CD4-positive, alpha-beta memory T cell (primary cell): Measurements from ENCODE around the gene SGCA. TPM values are rescaled to one million over a fixed set of nuclear protein-coding genes. Genes with fewer than 3 reads are reported as not detected.

Experiments used
- CTCF ChIA-PET: fragments of 350-600 bp; sonication (Branson Sonifier 250); formaldehyde crosslinking; loops from one replicate; lab custom pipeline; 2021; ENCODE audit warnings: inconsistent platforms; ENCODE audit not compliant: partially characterized antibody; lab: Charles Lee
- POLR2A ChIA-PET: fragments of 350-600 bp; sonication (Branson Sonifier 250); formaldehyde crosslinking; loops from one replicate; lab custom pipeline; 2021; ENCODE audit not compliant: partially characterized antibody; lab: Charles Lee
- DNase-seq, 5 donors: peaks; one replicate each; pipeline versions ENCODE4 v3.0.0 to v3.0.0-alpha.2; 2020 to 2022; ENCODE audit warnings: mixed read lengths in 1 of 5
- H3K27ac ChIP-seq: one replicate; pipeline ENCODE4 v1.7.0; 2013; ENCODE audit warnings: low read depth, low read length
- H3K27me3 ChIP-seq: 2 replicates; pipeline ENCODE4 v1.7.0; 2013; ENCODE audit warnings: mild to moderate bottlenecking, low read length, moderate library complexity; ENCODE audit not compliant: insufficient read depth
- H3K36me3 ChIP-seq: 2 replicates; pipeline ENCODE4 v1.7.0; 2013; ENCODE audit warnings: mild to moderate bottlenecking, low read length, moderate library complexity; ENCODE audit not compliant: insufficient read depth
- H3K4me1 ChIP-seq: 2 replicates; pipeline ENCODE4 v1.7.0; 2013; ENCODE audit warnings: mild to moderate bottlenecking, low read length, moderate library complexity; ENCODE audit not compliant: insufficient read depth
- H3K4me3 ChIP-seq, 2 donors: one replicate each; pipeline ENCODE4 v1.7.0; 2013; ENCODE audit warnings: low read length in 2 of 2, mild to moderate bottlenecking in 1 of 2
- H3K9me3 ChIP-seq, 2 donors: one replicate each; pipeline ENCODE4 v1.7.0; 2013; ENCODE audit warnings: low read length in 2 of 2, control low read depth in 1 of 2; ENCODE audit not compliant: control insufficient read depth in 1 of 2
- H3K27ac Mint-ChIP-seq, 7 donors: one replicate each; pipeline ENCODE4 v1.8.0; 2020 to 2021; ENCODE audit warnings: mixed read lengths in 7 of 7, mild to moderate bottlenecking in 6 of 7, inconsistent platforms in 3 of 7, moderate library complexity in 3 of 7
- H3K27me3 Mint-ChIP-seq, 2 donors: one replicate each; pipeline ENCODE4 v1.8.0; 2020 to 2021; ENCODE audit warnings: mixed read lengths in 2 of 2
- H3K36me3 Mint-ChIP-seq, 2 donors: one replicate each; pipeline ENCODE4 v1.8.0; 2020 to 2021; ENCODE audit warnings: mixed read lengths in 2 of 2, inconsistent platforms in 1 of 2, mild to moderate bottlenecking in 1 of 2
- H3K4me1 Mint-ChIP-seq, 4 donors: one replicate each; pipeline ENCODE4 v1.8.0; 2020 to 2021; ENCODE audit warnings: mixed read lengths in 4 of 4, mild to moderate bottlenecking in 1 of 4
- H3K4me3 Mint-ChIP-seq, 8 donors: one replicate each; pipeline ENCODE4 v1.8.0; 2020 to 2021; ENCODE audit warnings: mixed read lengths in 8 of 8, mild to moderate bottlenecking in 7 of 8, moderate library complexity in 6 of 8, inconsistent platforms in 3 of 8
- H3K9me3 Mint-ChIP-seq, 8 donors: one replicate each; pipeline ENCODE4 v1.8.0; 2020 to 2021; ENCODE audit warnings: mixed read lengths in 8 of 8, mild to moderate bottlenecking in 5 of 8, inconsistent platforms in 3 of 8, moderate library complexity in 1 of 8
- intact Hi-C: fragments of 100-400 bp; cut with micrococcal nuclease; formaldehyde crosslinking; loops from one replicate; pipeline ENCODE4 v1.15.1; 2023
- polyA plus RNA-seq, 2 donors: library from polyadenylated mRNA; unstranded; fragments of 300-500 nt; fragmentation: Illumina TruSeq; gene quantifications; one replicate each; pipeline ENCODE4 v1.2.3, GENCODE V29; 2021
- total RNA-seq, 2 experiments: library from RNA; stranded (reverse); gene quantifications; one replicate each; pipeline ENCODE4 v1.2.3, GENCODE V29; 2021

Gene SGCA
- total and polyA plus RNA-seq, 4 experiments from 2014 or later: not detected

DNA sequence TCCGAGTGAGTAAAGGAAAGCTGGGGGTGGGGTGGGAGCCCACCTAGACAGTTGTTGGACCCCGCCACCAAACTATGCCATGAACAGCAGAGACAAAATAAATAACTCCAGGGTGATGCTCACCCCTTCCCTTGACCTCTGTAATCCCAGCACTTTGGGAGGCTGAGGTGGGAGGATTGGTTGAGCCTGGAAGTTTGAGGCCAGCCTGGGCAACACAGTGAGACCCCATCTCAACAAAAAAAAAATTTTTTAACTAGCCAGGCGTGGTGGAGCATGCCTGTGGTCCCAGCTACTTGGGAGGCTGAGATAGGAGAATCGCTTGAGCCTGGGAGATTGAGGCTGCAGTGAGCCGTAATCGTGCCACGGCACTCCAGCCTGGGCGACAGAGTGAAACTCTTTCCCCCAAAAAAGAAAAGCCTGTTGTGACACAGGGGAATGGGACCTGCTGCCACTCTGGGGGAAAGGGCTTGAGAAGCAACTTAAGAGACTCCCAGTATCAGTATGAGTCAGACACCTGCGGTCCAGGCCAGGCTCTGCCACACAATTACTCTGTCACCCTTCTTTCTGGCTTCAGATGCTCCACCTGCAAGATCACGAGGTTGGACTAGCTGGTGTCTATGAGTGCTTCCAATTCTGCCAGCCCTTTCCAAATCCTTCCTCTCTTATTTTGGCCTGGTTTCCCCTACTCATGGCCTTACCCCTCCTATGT is 5.0 kb downstream of the SGCA start:
- ChIA-PET POLR2A (interaction anchor here (0.9 kb wide), 1 partner anchor 34 kb away, joined by 3 read pairs; no protein-coding TSS in a partner anchor), CTCF (interaction anchor here (0.8 to 5.3 kb wide), 6 partner anchors 10 to 127 kb away, joined by 4 to 38 read pairs (median 12); no protein-coding TSS in a partner anchor)
- H3K9me3 Mint-ChIP-seq: peaks cover 0 to 3% (median 0%) of the 10 kb centered on the region in 8 donors
- H3K36me3 ChIP-seq: no peaks in the 10 kb centered on the region
- no peak overlapping the region for H3K4me3 ChIP-seq
- H3K9me3 ChIP-seq: no peaks in the 10 kb centered on the region
- peak overlapping the region in 3 of 7 donors; percentile 57 to 85 (median 80) for H3K27ac Mint-ChIP-seq
- DNase-seq: no peak
- intact Hi-C loops: no loop called here
- peaks cover 10% of the 10 kb centered on the region for H3K4me1 ChIP-seq
- peaks cover 10 to 15% (median 11%) of the 10 kb centered on the region in 4 donors for H3K4me1 Mint-ChIP-seq
- H3K27ac ChIP-seq: no peak overlapping the region
- H3K27me3 Mint-ChIP-seq: peaks cover 2 to 3% of the 10 kb centered on the region in 2 donors
- H3K36me3 Mint-ChIP-seq: peaks cover 0 to 3% of the 10 kb centered on the region in 2 donors
- H3K27me3 ChIP-seq: no peaks in the 10 kb centered on the region
- no peak overlapping the region for H3K4me3 Mint-ChIP-seq

DNA sequence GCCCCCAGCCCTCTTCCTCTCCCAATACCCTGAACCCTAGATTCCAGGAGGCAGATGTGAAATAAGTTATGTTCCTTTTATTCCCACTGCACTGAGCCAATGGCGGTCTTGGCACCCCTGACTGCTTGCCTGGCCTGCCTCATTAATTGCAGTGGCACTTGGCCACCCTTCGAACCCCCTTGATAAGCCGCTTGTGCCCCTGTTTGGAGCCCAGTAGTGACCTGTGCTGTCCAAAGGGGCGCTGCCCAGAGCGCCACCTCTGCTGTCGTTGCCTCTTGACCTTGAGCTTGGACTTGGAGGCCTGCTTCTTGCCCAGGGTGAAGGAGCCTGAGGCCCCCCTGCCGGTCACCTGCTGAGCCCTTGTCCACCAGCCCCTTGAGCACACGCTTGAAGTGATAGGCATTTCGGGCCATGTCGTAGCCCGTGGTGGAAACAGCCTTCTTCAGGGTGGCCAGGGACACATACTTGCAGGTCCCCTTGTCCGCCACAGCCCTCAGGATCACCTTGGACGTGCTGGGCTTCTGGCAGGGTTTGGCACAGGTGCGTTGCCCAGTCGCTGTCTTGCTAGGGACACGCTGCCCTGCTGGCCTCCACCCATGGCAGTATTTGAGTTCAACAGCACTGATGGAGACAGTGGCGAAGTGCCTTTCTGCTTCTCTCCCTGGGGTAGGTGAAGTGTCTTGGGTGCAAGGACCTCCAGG is 5.7 kb downstream of the SGCA start:
- H3K36me3 ChIP-seq: no peaks in the 10 kb centered on the region
- intact Hi-C loops: no loop called here
- ChIA-PET POLR2A (no interaction called here), CTCF (interaction anchor here (3.7 to 5.3 kb wide), 2 partner anchors 10 to 32 kb away, joined by 19 to 38 read pairs; no protein-coding TSS in a partner anchor)
- no peak overlapping the region for H3K4me3 ChIP-seq
- peaks cover 10 to 15% (median 11%) of the 10 kb centered on the region in 4 donors for H3K4me1 Mint-ChIP-seq
- H3K27me3 Mint-ChIP-seq: peaks cover 2 to 3% of the 10 kb centered on the region in 2 donors
- H3K27ac ChIP-seq: no peak overlapping the region
- no peaks in the 10 kb centered on the region for H3K9me3 ChIP-seq
- no peak overlapping the region for H3K4me3 Mint-ChIP-seq
- peaks cover 0 to 3% (median 0%) of the 10 kb centered on the region in 8 donors for H3K9me3 Mint-ChIP-seq
- H3K36me3 Mint-ChIP-seq: peaks cover 0 to 3% of the 10 kb centered on the region in 2 donors
- no peaks in the 10 kb centered on the region for H3K27me3 ChIP-seq
- H3K27ac Mint-ChIP-seq: peak overlapping the region in 2 of 7 donors; percentile 57 to 80
- peaks cover 10% of the 10 kb centered on the region for H3K4me1 ChIP-seq
- no peak for DNase-seq

DNA sequence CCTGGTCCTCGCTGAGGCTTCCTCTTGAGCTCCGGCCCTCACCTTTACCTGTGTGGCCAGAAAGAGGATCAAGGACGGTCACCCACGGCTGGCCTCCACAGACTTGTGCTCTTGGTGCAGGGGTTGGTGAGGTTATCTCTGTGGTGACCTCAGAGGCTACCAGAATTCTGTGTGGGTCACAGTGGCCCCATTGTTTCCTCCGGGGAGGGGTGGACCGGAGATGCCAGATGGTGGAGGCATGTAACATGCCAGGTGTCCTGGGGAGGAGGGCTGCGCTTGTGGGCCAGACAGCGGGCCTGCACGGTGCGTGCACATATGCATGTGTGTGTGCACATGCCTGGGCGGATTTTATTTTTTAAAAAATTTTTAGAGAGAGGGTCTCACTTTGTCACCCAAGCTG is 6.3 kb downstream of the SGCA start:
- no peaks in the 10 kb centered on the region for H3K9me3 ChIP-seq
- no peak overlapping the region for H3K4me3 ChIP-seq
- no peaks in the 10 kb centered on the region for H3K27me3 ChIP-seq
- POLR2A ChIA-PET: no interaction called here
- peaks cover 10% of the 10 kb centered on the region for H3K4me1 ChIP-seq
- H3K27ac ChIP-seq: no peak overlapping the region
- Mint-ChIP-seq H3K9me3 (peaks cover 0 to 3% (median 0%) of the 10 kb centered on the region in 8 donors), H3K36me3 (peaks cover 0 to 3% of the 10 kb centered on the region in 2 donors), H3K27ac (peak overlapping the region in 1 of 7 donors; percentile 43), H3K27me3 (peaks cover 2 to 3% of the 10 kb centered on the region in 2 donors), H3K4me3 (no peak overlapping the region), H3K4me1 (peaks cover 10 to 15% (median 11%) of the 10 kb centered on the region in 4 donors)
- no peak for DNase-seq
- CTCF ChIA-PET: interaction anchor here (1.5 to 5.3 kb wide), 3 partner anchors 11 to 78 kb away, joined by 4 to 38 read pairs (median 19); no protein-coding TSS in a partner anchor
- intact Hi-C loops: no loop called here
- H3K36me3 ChIP-seq: no peaks in the 10 kb centered on the region

GRCh38 chr17:50172936-50173334 is 7.1 kb downstream of the SGCA start:
- Mint-ChIP-seq H3K27me3 (peaks cover 2 to 3% of the 10 kb centered on the region in 2 donors), H3K9me3 (peaks cover 0 to 3% (median 0%) of the 10 kb centered on the region in 8 donors), H3K27ac (no peak overlapping the region), H3K4me1 (peaks cover 10 to 15% (median 11%) of the 10 kb centered on the region in 4 donors), H3K36me3 (peaks cover 0 to 3% of the 10 kb centered on the region in 2 donors), H3K4me3 (no peak overlapping the region)
- Histone ChIP-seq H3K27me3 (no peaks in the 10 kb centered on the region), H3K4me3 (no peak overlapping the region), H3K36me3 (no peaks in the 10 kb centered on the region), H3K4me1 (peaks cover 10% of the 10 kb centered on the region), H3K27ac (no peak overlapping the region), H3K9me3 (no peaks in the 10 kb centered on the region)
- intact Hi-C loops: no loop called here
- no peak for DNase-seq
- POLR2A ChIA-PET: no interaction called here
- CTCF ChIA-PET: interaction anchor here (1.5 to 5.3 kb wide), 3 partner anchors 11 to 79 kb away, joined by 4 to 38 read pairs (median 19); no protein-coding TSS in a partner anchor

DNA sequence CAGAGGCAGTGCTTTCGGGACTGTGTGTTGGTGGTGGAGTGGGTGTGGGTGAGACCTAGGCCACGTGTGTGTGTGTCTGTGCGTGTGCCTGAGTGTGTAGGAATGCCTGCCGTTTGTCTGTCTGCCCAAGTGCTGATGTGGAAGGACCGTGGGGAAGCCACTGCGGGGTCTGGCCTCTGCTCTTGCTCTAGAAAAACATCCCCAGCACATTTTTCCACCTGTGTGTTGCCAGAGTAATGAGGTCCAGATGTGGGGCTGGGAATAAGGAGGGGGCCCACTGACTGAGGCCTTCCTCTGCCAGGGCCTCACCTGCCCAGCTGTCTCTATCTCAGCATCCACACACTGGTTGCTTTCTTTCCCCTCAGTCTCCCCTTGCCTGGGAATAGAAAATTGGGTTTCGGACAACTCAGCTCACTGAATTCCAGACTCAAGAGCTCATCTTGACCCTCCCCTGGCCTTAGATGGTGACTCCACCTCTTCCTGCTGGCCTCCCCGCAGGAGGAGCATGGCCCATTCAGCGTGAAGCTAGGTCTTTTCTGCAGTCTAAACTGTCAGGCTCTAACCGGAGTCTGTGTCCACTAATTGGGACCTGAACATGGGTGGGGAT is 7.6 kb downstream of the SGCA start:
- H3K36me3 ChIP-seq: no peaks in the 10 kb centered on the region
- Mint-ChIP-seq H3K27me3 (peaks cover 2 to 3% of the 10 kb centered on the region in 2 donors), H3K4me1 (peaks cover 12 to 19% (median 16%) of the 10 kb centered on the region in 4 donors), H3K4me3 (no peak overlapping the region), H3K9me3 (peaks cover 0 to 3% (median 0%) of the 10 kb centered on the region in 8 donors), H3K36me3 (peaks cover 0 to 3% of the 10 kb centered on the region in 2 donors), H3K27ac (no peak overlapping the region)
- ChIA-PET CTCF (interaction anchor here (1.5 to 5.3 kb wide), 3 partner anchors 12 to 79 kb away, joined by 4 to 38 read pairs (median 19); no protein-coding TSS in a partner anchor), POLR2A (no interaction called here)
- no peak overlapping the region for H3K4me3 ChIP-seq
- H3K4me1 ChIP-seq: peaks cover 13% of the 10 kb centered on the region
- peak in 1 of 5 donors; percentile 3 for DNase-seq
- H3K9me3 ChIP-seq: no peaks in the 10 kb centered on the region
- no peaks in the 10 kb centered on the region for H3K27me3 ChIP-seq
- intact Hi-C loops: no loop called here
- no peak overlapping the region for H3K27ac ChIP-seq

DNA sequence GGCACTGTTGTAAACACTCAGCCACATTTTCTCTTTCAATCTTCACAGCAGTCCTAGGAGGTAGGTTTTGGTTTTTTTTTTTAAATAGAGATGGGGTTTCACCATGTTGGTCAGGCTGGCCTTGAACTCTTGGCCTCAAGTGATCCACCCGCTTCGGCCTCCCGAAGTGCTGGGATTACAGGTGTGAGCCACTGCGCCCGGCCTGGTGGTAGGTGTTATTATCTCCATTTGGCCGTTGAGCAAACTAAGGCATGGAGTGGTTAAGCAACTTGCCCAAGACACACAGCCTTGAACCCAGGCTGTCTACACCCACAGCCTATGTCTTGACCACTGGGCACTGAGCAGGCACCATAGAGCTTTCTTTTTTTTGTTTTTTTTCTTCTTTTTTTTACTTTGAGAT is 8.6 kb downstream of the SGCA start:
- H3K9me3 Mint-ChIP-seq: peaks cover 0 to under 1% (median 0%) of the 10 kb centered on the region in 8 donors
- H3K4me3 Mint-ChIP-seq: no peak overlapping the region
- peaks cover 4 to 14% (median 7%) of the 10 kb centered on the region in 4 donors for H3K4me1 Mint-ChIP-seq
- no peaks in the 10 kb centered on the region for H3K36me3 Mint-ChIP-seq
- ChIA-PET POLR2A (no interaction called here), CTCF (interaction anchor here (3.7 to 5.3 kb wide), 2 partner anchors 13 to 35 kb away, joined by 19 to 38 read pairs; no protein-coding TSS in a partner anchor)
- Histone ChIP-seq H3K36me3 (no peaks in the 10 kb centered on the region), H3K4me1 (peaks cover 4% of the 10 kb centered on the region), H3K4me3 (no peak overlapping the region), H3K27ac (no peak overlapping the region), H3K27me3 (no peaks in the 10 kb centered on the region), H3K9me3 (no peaks in the 10 kb centered on the region)
- no peaks in the 10 kb centered on the region for H3K27me3 Mint-ChIP-seq
- DNase-seq: peak in 1 of 5 donors; percentile 1
- intact Hi-C loops: no loop called here
- H3K27ac Mint-ChIP-seq: no peak overlapping the region
